ENCODE data around the gene C1orf167.

Gene C1orf167, protein sequence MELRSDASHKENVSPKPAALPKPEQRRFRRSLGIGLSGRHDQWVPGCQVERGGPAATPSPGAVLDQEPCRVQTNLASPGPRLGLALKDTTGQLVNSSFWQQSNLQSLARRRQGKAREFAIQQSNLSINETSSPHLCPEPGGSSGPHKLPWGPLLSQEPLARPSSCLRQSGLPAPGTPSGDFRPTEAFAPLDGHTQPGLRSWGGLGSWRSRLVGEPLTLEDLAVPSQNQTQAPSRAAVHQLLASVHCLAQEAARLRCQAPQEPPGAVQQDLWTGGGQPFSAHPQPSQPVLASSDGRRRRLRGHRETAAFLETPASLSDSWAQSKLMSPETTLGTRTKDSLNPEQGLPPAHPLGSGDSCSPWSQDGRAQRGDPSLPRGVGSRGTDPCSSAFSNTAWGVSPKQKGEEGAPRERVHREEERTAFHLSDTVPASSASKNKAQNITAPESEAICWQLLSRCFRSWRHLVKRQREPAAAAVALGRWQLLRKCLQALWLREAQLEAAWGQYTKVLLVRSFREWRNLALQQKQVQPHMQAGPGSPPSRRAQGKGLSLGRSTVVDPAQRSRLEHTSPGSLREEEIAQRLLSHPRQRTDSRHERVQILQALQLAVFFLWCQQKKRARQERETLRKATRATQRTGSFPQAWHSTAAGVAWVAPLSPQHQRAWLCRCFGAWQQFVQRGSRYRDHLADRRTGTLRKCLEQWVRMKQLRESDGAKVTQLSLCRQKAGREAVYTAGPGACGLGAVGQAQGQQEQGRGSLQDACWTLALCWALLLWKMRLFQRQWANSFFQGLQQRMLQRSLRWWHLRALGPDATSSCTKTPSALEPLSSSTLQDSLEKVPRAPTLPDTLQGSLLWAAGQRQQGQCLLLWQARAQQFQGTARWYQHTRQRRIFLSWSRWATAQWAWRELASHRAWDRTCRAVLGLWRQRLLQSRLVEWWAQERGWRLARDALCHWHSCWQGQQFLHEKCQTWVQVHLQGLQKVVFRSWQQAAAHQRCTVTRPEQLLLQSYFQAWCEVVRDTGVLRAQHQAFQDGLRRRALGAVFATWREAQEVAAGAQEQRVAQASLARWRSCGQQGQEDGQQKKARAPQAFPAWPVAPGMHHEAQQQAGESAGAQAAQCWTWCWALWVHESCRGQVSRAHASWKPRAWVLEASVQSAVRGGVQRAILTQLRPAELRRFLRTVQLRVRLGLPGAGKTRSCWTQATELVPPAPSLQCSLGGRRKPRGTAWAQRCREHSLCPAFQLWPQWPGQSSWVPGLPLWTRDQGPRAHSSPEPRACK (N-terminal part only)

DNA sequence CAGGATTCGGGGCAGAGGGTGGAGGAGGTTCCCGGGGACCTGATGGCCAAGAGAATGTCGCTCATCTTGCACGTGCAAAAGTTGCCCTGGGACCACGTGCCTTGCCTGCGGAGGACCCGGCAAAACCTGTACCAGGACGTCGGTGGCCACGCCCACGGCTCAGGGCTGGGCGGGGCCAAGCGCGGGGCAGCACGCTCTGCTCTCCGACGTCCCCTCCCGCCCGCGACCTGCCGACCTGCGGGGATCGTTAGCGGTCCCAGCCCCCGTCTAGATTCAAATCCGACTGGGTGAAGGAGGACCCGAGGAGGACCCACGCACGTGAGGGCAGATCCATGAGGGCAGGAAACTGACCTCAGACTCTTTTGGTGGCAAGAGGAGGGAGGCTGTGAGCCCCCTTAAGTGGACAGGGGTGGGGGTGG is at the start of gene C1orf167:
Gene C1orf167, plus strand, starts transcription at position 206 of the 419 bp plus-strand sequence. CDS start 2,208 bp downstream, outside the sequence.
- no peak for DNase-seq (ENCODE audit: low read depth)

DNA sequence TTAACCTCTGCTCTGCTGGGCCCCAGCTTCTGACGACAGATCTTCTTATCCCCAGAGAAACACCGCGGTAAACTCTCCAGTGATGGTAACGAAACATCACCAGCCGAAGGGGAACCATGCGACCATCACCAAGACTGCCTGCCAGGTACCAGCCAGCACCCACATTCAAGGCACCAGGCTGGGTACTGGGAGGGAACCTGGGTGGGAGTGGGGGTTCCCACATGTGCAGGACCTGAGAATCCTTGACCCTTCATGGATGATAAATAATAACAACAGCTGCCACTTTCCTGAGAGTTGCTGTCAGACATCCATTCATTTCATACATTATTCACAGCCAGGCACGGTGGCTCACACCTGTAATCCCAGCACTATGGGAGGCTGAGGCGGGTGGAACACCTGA is 49.7 kb upstream of the C1orf167 start:
- no peak for DNase-seq (ENCODE audit: low read depth)

DNA sequence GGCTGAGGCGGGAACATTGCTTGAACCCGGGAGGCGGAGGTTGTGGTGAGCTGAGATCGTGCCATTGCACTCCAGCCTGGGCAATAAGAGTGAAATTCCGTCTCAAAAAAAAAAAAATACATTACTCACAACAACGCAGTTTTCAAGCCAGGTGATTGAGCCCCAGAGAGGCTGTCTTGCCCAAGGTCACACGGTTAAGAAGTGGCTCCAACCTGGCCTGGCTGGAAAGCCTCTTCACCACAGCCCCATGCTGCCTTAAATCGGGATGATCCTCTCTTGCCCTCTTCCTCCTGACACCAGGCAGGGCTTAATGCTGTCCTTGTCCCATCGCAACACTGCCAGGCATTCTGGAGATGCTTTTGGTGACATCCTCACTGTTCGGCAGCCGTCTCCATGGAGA is 48.9 kb upstream of the C1orf167 start:
- DNase-seq (ENCODE audit: low read depth) = no peak

DNA sequence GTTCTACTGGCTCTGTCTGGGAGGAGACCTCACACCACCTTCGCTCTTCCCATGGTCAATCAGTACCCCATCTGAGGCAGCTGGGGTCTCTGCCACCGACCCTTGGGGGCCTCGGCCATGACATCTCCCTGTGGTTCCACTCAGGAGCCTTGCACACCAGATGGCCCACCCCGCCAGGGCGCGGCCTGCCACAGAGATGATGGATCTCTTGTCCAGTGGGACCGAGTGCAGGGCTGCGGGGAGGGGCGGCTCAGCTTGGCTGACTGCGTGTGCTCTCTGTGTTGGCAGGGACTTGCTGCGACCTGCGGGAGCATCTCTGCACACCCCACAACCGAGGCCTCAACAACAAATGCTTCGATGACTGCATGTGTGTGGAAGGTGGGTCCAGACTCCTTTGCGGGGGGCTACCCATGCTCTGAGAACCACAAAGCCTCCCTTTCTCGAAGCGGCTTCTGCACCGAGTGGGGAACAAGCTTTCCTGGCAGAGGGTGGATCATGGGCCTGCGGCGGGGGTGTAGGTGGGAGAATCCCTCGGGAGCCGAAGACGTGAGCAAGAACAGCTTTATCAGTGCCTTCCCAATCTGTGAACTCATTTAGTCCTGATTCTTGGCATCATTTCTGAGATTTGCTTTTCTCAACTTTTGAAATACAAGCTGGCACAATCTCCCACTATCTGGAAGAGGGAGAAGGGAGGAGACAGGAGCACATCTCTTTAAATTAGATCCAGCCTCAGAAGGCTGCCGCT is 47.0 kb upstream of the C1orf167 start:
- no peak for DNase-seq (ENCODE audit: low read depth)

DNA sequence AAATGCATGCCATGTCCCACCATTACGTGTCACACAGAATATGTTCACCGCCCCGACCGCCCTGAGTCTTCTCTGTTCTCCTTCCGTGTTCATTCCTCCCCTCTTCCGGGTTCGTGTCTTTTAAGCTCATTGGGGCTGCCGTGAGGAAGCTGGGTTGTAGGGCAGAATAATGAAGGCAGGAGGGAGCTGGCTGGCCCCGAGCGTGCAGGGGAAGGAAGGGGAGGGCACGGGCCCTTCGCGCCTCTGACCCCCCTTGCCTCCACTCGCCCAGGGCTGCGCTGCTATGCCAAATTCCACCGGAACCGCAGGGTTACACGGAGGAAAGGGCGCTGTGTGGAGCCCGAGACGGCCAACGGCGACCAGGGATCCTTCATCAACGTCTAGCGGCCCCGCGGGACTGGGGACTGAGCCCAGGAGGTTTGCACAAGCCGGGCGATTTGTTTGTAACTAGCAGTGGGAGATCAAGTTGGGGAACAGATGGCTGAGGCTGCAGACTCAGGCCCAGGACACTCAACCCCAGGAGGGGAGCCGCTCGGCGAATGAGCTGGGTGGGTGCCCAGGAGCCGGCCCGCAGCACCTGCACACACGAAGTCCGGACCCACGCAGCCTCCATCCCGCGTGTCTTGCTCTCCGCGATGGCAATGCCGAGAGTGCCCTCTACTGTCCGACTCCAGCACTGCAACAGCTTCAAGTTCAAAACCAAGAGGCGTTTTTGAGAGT is 42.5 kb upstream of the C1orf167 start:
- peak; percentile 77 for DNase-seq (ENCODE audit: low read depth)

DNA sequence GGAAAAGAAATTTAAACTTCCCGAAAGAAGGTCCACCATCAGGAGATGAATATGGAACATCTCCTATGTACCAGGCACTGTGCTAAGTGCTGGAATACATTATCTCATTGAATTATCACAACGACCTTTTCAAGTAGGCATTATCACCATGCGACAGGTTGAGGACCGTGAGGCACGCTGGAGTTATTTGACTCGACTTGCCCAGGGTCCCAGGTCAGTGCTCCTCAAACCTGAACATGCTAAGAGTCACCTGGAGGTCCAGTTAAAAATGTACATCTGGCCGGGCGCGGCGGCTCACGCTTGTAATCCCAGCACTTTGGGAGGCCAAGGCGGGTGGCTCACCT is 42.0 kb upstream of the C1orf167 start:
- no peak for DNase-seq (ENCODE audit: low read depth)

DNA sequence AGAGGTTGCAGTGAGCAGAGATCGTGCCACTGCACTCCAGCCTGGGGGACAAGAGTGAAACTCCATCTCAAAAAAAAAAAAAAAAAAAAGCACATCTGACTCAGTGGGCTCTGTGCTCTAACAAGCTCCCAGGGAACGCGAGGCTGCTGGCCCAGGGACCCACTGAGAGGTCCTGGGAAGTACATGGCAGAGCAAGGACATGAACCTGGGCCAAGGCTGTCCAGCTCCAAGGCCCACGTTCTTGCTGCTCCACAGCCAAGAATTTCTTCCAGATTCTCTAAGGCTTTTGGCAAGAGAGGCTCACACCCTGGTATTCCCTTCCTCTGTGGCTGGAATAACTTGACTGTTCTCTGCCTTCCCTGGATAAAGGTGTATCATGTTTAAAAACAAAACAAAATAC is 41.5 kb upstream of the C1orf167 start:
- no peak for DNase-seq (ENCODE audit: low read depth)

DNA sequence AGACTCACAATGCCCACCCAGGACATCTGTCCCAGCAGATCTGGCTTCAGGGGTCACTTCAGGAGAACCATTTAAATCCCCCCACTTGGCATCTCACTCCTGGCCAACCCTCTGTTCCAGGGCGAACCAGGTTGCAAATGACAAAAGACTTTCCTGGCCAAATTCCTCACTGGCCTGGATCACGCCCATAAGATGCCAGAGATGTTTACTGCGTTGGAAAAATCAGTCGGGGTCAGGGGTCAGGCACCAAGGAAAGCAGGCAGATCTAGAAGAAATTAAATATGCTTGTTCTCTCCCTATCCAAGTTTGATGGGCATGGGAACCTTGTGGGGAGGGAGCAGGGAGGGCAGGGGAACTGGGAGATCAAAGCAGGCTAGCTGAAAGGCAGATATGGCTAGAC is 40.7 kb upstream of the C1orf167 start:
- DNase-seq (ENCODE audit: low read depth) = no peak

DNA sequence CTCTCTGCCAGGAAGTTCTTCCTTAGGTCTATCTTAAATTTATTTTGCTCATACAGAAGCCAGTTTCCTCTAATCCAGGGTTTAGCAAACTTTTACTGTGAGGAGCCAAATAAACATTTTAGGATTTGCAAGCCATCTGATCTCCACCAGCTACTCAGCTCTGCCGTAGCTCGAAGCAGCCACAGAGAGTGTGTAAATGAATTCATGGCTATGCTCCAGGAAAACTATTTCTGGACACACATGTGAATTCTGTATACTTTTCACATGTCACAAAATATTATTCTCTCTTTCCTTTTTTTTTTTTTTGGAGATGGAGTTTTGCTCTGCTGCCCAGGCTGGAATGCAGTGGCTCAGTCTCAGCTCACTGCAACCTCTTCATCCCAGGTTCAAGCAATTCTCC is 39.5 kb upstream of the C1orf167 start:
- no peak for DNase-seq (ENCODE audit: low read depth)

DNA sequence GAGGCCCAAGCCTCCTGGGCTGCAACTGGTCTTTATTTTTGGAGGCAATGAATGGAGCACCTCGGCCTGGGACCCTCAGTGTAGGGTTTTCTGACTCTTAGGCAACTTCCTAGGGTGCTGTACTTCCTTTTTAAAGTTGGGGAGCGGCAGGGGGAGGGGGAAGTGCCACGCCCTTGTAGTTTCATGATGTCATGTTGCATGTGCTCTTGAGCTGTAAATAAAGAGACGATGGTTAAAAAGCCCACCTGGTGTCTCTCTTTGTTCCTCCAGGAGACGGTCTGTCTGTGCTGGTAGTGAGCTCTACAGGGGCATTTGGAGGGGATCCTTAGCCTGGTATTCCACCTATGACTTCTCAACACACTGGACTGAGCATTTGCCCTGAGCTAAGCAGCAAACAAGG is 36.4 kb upstream of the C1orf167 start:
- DNase-seq (ENCODE audit: low read depth) = no peak

DNA sequence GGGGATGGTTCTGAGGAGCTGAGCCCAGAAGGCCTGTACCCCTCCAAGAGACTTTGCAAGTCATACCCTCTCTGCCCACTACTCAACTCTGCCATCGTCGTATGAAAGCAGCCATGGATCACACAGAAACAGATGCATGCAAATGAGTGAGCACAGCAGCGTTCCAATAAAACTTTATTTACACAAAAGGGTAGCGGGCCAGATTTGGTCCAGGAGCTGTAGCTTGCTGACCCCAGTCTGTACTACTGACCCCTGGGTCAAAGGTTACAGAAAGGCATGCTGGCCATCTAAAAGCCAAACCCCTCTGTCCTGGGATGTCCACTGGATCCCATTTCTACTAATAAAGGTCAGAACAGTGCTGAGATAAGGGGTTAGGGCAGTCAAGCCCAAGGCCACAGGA is 34.9 kb upstream of the C1orf167 start:
- DNase-seq (ENCODE audit: low read depth) = no peak

DNA sequence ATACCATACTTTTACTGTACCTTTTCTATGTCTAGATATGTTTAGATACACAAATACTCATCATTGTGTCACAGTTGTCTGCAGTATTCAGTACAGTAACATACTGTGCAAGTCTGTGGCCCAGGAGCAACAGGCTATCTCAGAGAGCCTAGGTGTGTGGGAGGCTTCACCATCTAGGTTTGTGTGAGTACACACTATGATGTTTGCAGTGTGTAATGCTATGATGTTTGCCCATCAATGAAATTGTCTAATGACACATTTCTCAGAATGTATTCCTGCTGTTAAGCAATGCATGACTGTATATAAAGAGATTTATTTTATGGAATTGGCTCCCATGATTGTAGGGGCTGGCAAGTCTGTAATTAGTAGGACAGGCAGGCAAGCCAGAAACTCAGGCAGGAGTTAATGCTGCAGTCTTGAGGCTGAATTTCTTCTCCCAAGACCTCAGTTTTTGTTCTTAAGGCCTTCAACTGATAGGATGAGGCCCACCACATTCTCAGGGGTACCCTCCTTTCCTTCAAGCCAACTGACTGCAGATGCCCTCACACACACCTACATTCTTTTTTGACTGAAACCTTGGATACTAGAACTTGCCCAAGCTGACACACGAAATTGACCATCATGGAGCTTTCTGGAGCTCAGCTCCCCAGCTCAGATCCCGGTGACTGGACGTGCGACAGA is 33.7 kb upstream of the C1orf167 start:
- DNase-seq (ENCODE audit: low read depth) = no peak

DNA sequence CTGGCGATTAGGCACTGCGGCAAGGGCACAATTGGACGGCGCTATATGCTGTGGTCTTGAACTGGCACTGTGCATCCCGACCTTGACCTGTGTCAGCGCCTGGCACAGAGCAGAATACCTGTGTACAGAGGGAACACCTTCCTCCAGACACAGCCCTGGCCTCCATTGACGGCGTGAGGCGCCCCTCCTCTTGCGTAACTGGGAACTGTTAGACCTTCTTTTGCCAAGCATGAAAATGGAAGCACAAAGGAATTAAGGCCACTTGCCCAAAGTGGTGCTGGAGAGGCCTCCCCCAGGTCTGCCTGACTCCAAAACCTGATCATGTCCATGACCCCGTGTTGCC is 32.9 kb upstream of the C1orf167 start:
- no peak for DNase-seq (ENCODE audit: low read depth)

DNA sequence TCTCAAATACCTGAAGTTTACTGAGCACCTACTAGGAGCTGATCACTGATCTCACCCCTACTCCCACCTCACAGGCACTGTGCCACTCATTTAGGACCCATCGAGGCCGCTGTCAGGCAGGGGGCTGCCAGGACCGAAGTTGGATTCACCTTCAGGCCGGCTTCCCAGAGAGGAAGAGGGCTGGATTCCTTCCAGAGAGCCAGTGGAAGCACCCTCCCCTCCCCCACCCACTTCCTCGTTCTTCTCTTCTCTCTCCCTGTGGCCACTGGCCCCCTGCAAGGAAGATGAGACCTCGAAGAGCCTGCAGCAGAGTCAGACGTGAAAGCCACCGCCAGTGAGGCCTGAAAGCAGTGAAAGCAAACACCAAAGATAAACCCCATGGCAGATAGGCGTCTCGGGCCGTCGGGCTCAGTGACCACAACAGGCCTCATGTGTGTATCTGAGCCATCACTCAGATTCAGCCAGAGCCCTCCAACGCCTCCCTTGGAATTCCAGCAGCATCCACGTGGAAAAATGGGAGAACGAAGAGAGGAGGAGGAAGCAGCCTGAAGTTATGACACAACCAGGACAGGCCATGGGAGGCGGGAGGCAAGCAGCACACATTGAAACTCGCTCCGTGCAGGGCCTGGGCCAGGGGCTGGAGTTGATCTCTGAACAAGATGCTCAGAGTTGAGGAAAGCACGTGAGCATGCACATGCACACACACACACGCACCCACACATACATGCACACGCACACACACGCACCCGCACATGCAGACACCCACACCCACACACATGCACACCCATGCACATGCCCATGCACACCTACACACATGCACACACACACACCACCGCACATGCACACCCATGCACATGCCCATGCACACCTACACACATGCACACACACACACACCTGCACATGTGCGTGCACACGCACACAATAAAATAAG is 32.2 kb upstream of the C1orf167 start:
- DNase-seq (ENCODE audit: low read depth) = no peak

DNA sequence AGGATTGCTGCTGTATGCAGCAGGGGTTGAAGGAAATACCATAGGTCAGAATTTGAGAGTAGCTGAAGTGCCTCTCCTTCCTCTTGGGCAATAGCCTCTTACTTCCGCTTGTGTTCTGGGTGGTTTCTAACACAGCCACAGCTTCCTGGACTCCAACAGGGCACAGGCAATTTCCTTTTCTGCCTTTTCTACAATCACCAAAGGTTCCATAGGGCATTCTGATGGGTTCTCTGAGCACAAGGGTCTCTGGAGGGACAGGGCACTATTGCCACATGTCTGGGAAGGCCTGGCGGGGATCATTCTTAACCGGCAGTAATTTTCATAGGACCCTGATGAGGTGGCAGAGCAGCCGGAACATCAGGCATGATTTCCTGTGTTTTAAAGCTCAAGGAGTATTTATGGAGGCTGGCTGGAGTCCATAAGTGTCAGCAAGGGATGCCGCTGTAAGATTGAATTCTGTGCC is 31.5 kb upstream of the C1orf167 start:
- DNase-seq (ENCODE audit: low read depth) = no peak

DNA sequence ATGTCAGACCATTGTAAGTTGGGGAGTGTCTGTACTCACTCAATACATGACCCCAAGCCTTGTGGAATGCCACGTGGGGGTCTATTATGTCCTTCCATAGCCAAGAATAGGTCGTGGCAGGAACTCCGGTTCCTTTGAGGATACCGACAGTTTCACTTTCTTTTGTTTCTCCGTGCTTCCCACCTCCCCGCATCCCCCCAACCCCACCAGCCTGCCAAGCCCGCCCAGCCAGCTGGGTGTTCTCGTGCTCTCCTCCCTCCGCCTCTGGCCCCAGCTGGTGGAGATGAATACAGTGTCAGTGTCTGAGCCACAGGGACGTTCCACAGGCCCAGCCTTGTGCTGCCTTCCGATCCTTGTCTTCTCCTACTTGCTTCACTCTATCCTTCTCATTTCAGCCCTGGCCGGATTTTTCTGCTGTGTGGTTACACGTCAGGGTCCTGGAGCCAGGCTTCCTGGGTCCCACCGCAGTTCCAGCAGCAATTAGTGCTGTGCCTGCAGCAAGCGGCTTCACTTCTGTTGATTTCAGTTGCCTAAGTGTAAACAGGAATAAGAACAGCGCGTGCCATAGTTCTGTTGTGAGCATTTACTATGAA is 30.2 kb upstream of the C1orf167 start:
- DNase-seq (ENCODE audit: low read depth) = no peak

DNA sequence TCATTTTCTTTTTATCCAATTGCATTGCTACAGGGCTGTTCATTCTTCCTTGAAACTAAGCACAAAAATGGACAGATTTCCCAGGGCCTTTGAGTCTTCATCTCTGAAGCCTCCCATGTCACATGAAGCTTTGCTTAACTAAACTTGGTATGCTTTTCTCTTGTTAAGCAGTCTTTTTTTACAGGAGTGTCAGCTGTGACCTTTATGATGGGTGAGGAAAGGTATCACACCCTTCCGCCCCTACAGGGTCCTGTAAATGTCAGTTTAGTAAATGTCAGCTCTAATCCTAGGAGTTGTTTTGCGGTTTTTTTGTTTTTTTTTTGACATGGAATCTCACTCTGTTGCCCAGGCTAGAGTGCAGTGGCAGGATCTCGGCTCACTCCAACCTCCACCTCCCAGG is 28.7 kb upstream of the C1orf167 start:
- DNase-seq (ENCODE audit: low read depth) = no peak

DNA sequence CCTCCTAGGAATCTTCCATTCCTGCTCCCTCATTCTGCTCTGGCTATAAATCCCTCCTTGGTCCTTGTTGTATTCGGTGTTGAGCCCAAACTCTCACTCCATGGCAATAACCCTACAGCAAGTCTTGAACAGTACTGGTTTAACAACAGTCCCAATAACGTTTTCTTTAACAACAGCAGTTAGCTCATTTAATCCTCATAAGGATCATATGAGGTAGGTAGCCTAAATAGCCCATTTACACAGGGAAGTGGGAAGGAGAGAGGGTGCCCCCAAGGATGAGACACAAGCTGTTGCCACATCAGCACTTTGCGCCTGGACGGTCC is 26.5 kb upstream of the C1orf167 start:
- no peak for DNase-seq (ENCODE audit: low read depth)
